MM.1S (cell line): ENCODE results near the gene LTBP4.
"Not testable (repeated sequence)": the region's sequence is repeated elsewhere in the genome, so short reads cannot be mapped to it uniquely, and the experiment has no call there.

Experiments used
- DNase-seq: peaks from one replicate; pipeline ENCODE4 v3.0.0-alpha.2; 2015
- H2AFZ ChIP-seq: fragments of 300-600 bp; sonication (generic); 2 replicates; pipeline ENCODE4 v1.6.0; 2016; ENCODE audit warnings: antibody characterized with exemption, low read length
- H3F3A ChIP-seq: fragments of 300-600 bp; sonication (generic); 2 replicates; pipeline ENCODE4 v1.6.1; 2016; ENCODE audit warnings: mild to moderate bottlenecking, antibody characterized with exemption, low read length, moderate library complexity, mixed read lengths; ENCODE audit not compliant: insufficient read depth
- H3K27ac ChIP-seq: fragments of 300-600 bp; sonication (generic); 2 replicates; pipeline ENCODE4 v1.5.1; 2016; ENCODE audit warnings: mild to moderate bottlenecking, low read length
- H3K27me3 ChIP-seq: fragments of 300-600 bp; sonication (generic); replicated peaks from 2 replicates; pipeline ENCODE4 v1.6.0; 2016; ENCODE audit warnings: low read length; ENCODE audit not compliant: insufficient read depth
- H3K36me3 ChIP-seq: fragments of 300-600 bp; sonication (generic); replicated peaks from 2 replicates; pipeline ENCODE4 v1.6.1; 2016; ENCODE audit warnings: mild to moderate bottlenecking, low read length, mixed read lengths; ENCODE audit not compliant: insufficient read depth
- H3K4me1 ChIP-seq: fragments of 300-600 bp; sonication (generic); 2 replicates; pipeline ENCODE4 v1.6.1; 2016; ENCODE audit warnings: low read length, mixed read lengths
- H3K4me2 ChIP-seq: fragments of 300-600 bp; sonication (generic); 2 replicates; pipeline ENCODE4 v1.6.0; 2016; ENCODE audit warnings: low read depth, low read length
- H3K4me3 ChIP-seq: fragments of 300-600 bp; sonication (generic); 2 replicates; pipeline ENCODE4 v1.5.1; 2016; ENCODE audit warnings: low read length, mixed read lengths
- H3K79me2 ChIP-seq: fragments of 300-600 bp; sonication (generic); 2 replicates; pipeline ENCODE4 v1.6.1; 2016; ENCODE audit warnings: mixed run types, low read length, mixed read lengths
- H3K9ac ChIP-seq: fragments of 300-600 bp; sonication (generic); 2 replicates; pipeline ENCODE4 v1.6.1; 2016; ENCODE audit warnings: low read length, mixed read lengths
- H3K9me2 ChIP-seq: fragments of 300-600 bp; sonication (generic); replicated peaks from 2 replicates; pipeline ENCODE4 v1.6.1; 2016; ENCODE audit warnings: mild to moderate bottlenecking, low read length, mixed read lengths; ENCODE audit not compliant: insufficient read depth
- H3K9me3 ChIP-seq: fragments of 300-600 bp; sonication (generic); replicated peaks from 2 replicates; pipeline ENCODE4 v1.6.1; 2016; ENCODE audit warnings: mild to moderate bottlenecking, low read length, mixed read lengths; ENCODE audit not compliant: insufficient read depth
- H4K20me1 ChIP-seq: fragments of 300-600 bp; sonication (generic); 2 replicates; pipeline ENCODE4 v1.6.1; 2016; ENCODE audit warnings: mild to moderate bottlenecking, low read length, moderate library complexity, mixed read lengths; ENCODE audit not compliant: insufficient read depth
- EZH2 ChIP-seq: fragments of 300-600 bp; sonication (generic); optimal IDR thresholded peaks from 2 replicates; pipeline ENCODE3; 2017; ENCODE audit warnings: low read depth, mild to moderate bottlenecking, antibody characterized with exemption, low read length, mixed read lengths
- EZH2phosphoT487 ChIP-seq: fragments of 300-600 bp; sonication (generic); IDR thresholded peaks from 2 replicates; pipeline ENCODE4 v1.6.1; 2018; ENCODE audit warnings: antibody characterized with exemption, low read length
- TF ChIP-seq, protein P1 (sequence below): fragments of 300-600 bp; sonication (generic); IDR thresholded peaks from 2 replicates; pipeline ENCODE4 v1.5.1; 2016; ENCODE audit warnings: antibody characterized with exemption, low read length, mixed read lengths

Gene LTBP4

DNA sequence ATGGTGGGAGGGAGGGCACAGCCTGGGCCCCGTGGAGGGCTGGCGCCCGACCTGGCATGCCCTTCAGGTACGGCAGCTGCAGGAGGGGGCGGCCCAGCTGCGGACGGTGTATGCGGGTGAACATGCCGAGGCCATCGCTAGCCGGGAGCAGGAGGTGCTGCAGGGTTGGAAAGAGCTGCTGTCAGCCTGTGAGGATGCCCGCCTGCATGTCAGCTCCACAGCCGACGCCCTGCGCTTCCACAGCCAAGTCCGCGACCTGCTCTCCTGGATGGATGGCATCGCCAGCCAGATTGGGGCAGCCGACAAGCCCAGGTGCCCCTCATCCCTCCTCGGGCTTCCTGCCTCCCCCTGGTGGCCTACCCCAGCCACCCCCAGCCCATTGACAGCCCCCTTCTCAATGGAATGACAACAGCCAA lies 41.1 kb upstream of the LTBP4 start:
- no peak for DNase-seq
- H3K4me2 ChIP-seq: no peak overlapping the region
- no peaks in the 10 kb centered on the region for H3K9me3 ChIP-seq

DNA sequence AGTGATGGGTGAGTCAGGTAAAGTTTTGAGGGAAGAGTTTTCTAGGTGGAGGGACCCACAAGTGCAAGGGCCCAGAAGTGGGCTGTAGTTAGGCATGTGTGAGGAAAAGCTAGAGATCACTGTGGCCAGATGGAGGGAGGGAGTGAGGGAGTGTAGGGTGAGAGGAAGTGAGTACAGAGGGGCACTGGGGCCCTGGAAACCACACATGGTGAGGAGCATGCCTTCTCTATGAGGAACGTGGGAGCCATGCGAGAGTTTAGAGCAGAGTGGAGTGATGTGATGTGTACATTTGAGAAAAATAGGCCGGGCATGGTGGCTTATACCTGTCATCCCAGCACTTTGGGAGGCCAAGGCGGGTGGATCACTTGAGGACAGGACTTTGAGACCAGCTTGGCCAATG lies 39.2 kb upstream of the LTBP4 start:
- no peaks in the 10 kb centered on the region for H4K20me1 ChIP-seq
- H2AFZ ChIP-seq: no peak overlapping the region
- H3K36me3 ChIP-seq: no peaks in the 10 kb centered on the region
- H3K9me3 ChIP-seq: no peaks in the 10 kb centered on the region
- H3K4me1 ChIP-seq: no peaks in the 10 kb centered on the region
- TF ChIP-seq EZH2 (no peak), EZH2phosphoT487 (no peak)
- TF ChIP-seq, protein P1, sequence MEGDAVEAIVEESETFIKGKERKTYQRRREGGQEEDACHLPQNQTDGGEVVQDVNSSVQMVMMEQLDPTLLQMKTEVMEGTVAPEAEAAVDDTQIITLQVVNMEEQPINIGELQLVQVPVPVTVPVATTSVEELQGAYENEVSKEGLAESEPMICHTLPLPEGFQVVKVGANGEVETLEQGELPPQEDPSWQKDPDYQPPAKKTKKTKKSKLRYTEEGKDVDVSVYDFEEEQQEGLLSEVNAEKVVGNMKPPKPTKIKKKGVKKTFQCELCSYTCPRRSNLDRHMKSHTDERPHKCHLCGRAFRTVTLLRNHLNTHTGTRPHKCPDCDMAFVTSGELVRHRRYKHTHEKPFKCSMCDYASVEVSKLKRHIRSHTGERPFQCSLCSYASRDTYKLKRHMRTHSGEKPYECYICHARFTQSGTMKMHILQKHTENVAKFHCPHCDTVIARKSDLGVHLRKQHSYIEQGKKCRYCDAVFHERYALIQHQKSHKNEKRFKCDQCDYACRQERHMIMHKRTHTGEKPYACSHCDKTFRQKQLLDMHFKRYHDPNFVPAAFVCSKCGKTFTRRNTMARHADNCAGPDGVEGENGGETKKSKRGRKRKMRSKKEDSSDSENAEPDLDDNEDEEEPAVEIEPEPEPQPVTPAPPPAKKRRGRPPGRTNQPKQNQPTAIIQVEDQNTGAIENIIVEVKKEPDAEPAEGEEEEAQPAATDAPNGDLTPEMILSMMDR: no peak
- no peak for DNase-seq
- H3K4me3 ChIP-seq: no peak overlapping the region
- no peak overlapping the region for H3K27ac ChIP-seq
- no peaks in the 10 kb centered on the region for H3K79me2 ChIP-seq
- H3K4me2 ChIP-seq: no peak overlapping the region
- no peak overlapping the region for H3K9ac ChIP-seq
- peaks cover 74% of the 10 kb centered on the region for H3K27me3 ChIP-seq
- H3F3A ChIP-seq: no peaks in the 10 kb centered on the region
- no peaks in the 10 kb centered on the region for H3K9me2 ChIP-seq

More for the DNA sequence above, 41.1 kb upstream of the LTBP4 start:
- H3K4me3 ChIP-seq: no peak overlapping the region
- no peaks in the 10 kb centered on the region for H4K20me1 ChIP-seq
- no peaks in the 10 kb centered on the region for H3K4me1 ChIP-seq
- no peaks in the 10 kb centered on the region for H3F3A ChIP-seq
- no peak overlapping the region for H3K27ac ChIP-seq
- peaks cover 69% of the 10 kb centered on the region for H3K27me3 ChIP-seq
- no peak overlapping the region for H2AFZ ChIP-seq
- TF ChIP-seq EZH2phosphoT487 (no peak), EZH2 (no peak)
- TF ChIP-seq, protein P1: no peak
- H3K79me2 ChIP-seq: no peaks in the 10 kb centered on the region
- H3K9me2 ChIP-seq: no peaks in the 10 kb centered on the region
- H3K36me3 ChIP-seq: no peaks in the 10 kb centered on the region
- no peak overlapping the region for H3K9ac ChIP-seq

DNA sequence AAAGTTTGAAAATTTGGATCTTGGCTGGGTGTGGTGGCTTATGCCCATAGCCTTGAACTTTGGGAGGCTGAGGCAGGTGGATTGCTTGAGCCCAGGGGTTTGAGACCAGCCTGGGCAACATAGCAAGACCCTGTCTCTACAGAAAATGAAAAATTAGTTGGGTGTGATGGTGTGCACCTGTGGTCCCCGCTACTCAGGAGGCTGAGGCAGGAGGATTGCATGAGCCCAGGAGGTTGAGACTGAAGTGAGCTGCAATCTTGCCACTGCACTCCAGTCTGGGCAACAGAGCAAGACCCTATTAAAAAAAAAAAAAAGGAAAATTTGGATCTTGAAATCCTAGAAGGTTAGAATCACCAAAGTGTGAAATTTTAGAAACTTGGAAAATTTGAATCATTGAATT lies 36.6 kb upstream of the LTBP4 start:
- H3K36me3 ChIP-seq, H3K4me1 ChIP-seq, H3K79me2 ChIP-seq, H3K9ac ChIP-seq, H3K9me2 ChIP-seq, H4K20me1 ChIP-seq, H3K4me3 ChIP-seq, H3K9me3 ChIP-seq, DNase-seq, H3F3A ChIP-seq, H3K27ac ChIP-seq, H2AFZ ChIP-seq, H3K4me2 ChIP-seq: not testable (repeated sequence)
- peaks cover 86% of the 10 kb centered on the region for H3K27me3 ChIP-seq

DNA sequence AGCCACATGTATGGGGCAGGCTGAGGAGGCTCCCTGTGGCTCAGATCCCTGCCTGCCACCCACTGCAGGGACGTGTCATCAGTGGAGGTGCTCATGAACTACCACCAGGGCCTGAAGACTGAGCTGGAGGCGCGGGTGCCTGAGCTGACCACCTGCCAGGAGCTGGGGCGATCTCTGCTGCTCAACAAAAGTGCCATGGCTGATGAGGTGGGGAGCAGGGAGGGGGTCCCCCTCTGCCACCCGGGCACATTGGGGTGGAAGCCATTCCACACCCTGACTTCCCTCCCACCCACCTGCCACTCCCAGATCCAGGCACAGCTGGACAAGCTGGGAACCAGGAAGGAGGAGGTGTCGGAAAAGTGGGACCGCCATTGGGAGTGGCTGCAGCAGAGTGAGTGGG lies 35.8 kb upstream of the LTBP4 start:
- Histone ChIP-seq H3K79me2 (no peaks in the 10 kb centered on the region), H3K4me3 (no peak overlapping the region), H3K27ac (no peak overlapping the region), H3K4me2 (no peak overlapping the region), H3K27me3 (peaks cover 78% of the 10 kb centered on the region), H3K36me3 (no peaks in the 10 kb centered on the region), H2AFZ (no peak overlapping the region), H3K9me3 (no peaks in the 10 kb centered on the region), H3K9ac (no peak overlapping the region), H3K9me2 (no peaks in the 10 kb centered on the region), H3F3A (no peaks in the 10 kb centered on the region), H4K20me1 (no peaks in the 10 kb centered on the region), H3K4me1 (no peaks in the 10 kb centered on the region)
- DNase-seq: no peak
- TF ChIP-seq EZH2phosphoT487 (no peak), EZH2 (no peak)
- TF ChIP-seq, protein P1: no peak
